ENCODE measurements around the gene CCDC6. TPM values are rescaled to one million over a fixed set of nuclear protein-coding genes. Genes with fewer than 3 reads are reported as not detected.

The CCDC6 gene
- total RNA-seq, 2 donors from 2014 or later: 65.8 to 91.0 TPM

DNA sequence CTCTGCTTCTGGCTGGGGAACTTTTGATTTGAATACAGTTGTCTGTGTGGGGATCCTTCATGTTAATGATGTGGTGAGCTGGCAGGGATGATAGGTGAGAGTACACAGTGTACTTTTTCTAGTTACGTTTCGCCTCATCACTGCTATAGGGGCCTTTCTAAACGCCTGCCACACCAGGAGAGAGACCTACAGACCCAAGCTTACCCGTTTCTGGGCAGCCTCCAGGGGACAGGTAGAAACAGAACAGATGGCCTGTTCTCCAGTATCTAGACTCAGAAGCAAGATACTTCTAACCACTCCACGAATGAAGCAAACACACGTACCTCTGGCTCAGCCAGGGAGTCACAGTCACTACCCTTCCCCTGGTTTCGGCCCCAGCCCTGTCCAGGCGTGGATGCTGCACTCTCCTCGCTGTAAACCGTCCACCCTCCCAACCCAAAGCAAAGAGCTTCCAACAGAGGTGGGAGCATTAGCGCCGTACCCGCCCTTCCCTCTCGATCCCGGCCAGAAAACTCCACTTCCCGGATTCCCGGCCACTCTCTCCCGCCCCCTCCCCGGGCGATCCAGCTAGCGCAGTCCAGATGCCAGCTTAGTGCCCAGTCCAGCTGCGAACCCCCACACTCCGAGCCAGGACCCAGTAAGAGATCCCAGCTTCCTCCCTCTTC, 1.2 kb downstream of the CCDC6 start:
- no peaks in the 10 kb centered on the region for H3K9me3 ChIP-seq
- peak; percentile 68 for DNase-seq
- H3K27ac ChIP-seq: peak overlapping the region; percentile 93
- peak overlapping the region; percentile 85 for H3K4me3 ChIP-seq
- no peaks in the 10 kb centered on the region for H3K36me3 ChIP-seq
- H3K4me1 ChIP-seq: peaks cover 15% of the 10 kb centered on the region
- H3K27me3 ChIP-seq: no peaks in the 10 kb centered on the region
- peak overlapping the region; percentile 93 to 100 for H3K9ac ChIP-seq (ENCODE audit: low read depth in 2 of 2, low read length in 2 of 2)
- TF ChIP-seq, protein P1, sequence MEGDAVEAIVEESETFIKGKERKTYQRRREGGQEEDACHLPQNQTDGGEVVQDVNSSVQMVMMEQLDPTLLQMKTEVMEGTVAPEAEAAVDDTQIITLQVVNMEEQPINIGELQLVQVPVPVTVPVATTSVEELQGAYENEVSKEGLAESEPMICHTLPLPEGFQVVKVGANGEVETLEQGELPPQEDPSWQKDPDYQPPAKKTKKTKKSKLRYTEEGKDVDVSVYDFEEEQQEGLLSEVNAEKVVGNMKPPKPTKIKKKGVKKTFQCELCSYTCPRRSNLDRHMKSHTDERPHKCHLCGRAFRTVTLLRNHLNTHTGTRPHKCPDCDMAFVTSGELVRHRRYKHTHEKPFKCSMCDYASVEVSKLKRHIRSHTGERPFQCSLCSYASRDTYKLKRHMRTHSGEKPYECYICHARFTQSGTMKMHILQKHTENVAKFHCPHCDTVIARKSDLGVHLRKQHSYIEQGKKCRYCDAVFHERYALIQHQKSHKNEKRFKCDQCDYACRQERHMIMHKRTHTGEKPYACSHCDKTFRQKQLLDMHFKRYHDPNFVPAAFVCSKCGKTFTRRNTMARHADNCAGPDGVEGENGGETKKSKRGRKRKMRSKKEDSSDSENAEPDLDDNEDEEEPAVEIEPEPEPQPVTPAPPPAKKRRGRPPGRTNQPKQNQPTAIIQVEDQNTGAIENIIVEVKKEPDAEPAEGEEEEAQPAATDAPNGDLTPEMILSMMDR (IDR thresholded peaks at IDR 0.05): no peak
- intact Hi-C loops (cut with DNase I): loop anchor here (10.0 kb wide), 1 partner anchor 130 kb away; no protein-coding TSS in a partner anchor

DNA sequence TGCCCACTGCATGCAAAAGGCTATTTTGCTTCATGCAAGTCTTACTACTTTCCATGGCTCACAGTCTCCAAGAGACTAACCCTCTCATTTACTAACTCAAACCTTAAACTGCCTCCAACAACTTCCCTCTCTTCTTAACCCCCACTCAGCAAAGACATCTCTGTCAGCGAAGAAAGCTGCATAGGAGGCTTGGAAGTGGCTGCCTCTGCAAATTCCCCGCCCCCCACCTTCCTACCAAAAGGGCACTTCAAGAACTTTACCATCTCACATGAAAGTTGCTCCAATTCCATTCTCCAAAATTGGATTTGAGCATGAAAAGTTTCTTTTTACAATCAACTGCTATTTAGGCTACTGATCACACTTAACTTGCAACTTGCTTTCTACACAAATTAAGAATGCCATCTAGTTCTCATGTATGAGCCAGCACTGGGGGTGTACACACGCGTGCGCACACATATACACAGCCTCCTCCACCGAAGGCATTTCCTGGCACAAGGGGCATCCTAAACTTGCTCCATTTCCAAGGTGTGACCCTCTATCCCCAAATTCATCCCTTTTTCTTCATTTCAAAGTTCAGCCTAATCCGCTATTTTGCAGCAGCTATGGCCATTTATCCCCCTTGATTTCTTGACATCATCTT, 1.8 kb downstream of the CCDC6 start:
- intact Hi-C loops (cut with DNase I): loop anchor here (5.0 to 10.0 kb wide), 2 partner anchors 37 to 130 kb away; no protein-coding TSS in a partner anchor
- no peak for DNase-seq
- peaks cover 16% of the 10 kb centered on the region for H3K4me1 ChIP-seq

DNA sequence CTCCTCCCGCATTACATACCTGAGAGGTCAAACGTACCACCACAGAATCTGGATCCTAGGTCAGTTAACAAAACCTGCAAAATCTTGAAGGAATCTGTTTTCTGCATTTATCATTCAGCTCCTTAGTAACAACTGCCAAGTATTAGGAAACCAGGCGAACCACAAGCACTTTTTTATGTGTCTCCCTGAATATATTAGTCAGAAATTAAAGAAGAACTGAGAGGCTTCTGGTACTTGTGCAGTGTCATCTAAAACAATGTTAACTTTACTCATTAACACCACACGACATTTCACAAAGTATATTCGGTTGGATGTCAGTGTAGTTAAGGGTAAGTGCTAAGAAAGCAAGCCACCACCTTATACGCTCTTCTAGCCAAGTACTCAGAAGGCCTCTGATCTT, 2.5 kb downstream of the CCDC6 start:
- H3K27me3 ChIP-seq: no peaks in the 10 kb centered on the region
- intact Hi-C loops (cut with DNase I): loop anchor here (5.0 to 10.0 kb wide), 2 partner anchors 37 to 131 kb away; no protein-coding TSS in a partner anchor
- H3K4me1 ChIP-seq: peaks cover 22% of the 10 kb centered on the region
- H3K27ac ChIP-seq: no peak overlapping the region
- peak overlapping the region in 1 of 2 donors; percentile 100 for H3K9ac ChIP-seq (ENCODE audit: low read depth in 2 of 2, low read length in 2 of 2)
- H3K9me3 ChIP-seq: no peaks in the 10 kb centered on the region
- no peak for DNase-seq
- peak overlapping the region; percentile 85 for H3K4me3 ChIP-seq
- no peaks in the 10 kb centered on the region for H3K36me3 ChIP-seq
- TF ChIP-seq, protein P1 (IDR thresholded peaks at IDR 0.05): no peak

More for the DNA sequence above, 1.8 kb downstream of the CCDC6 start:
- H3K9me3 ChIP-seq: no peaks in the 10 kb centered on the region
- peak overlapping the region; percentile 93 for H3K27ac ChIP-seq
- no peaks in the 10 kb centered on the region for H3K27me3 ChIP-seq
- no peaks in the 10 kb centered on the region for H3K36me3 ChIP-seq
- H3K4me3 ChIP-seq: peak overlapping the region; percentile 85
- TF ChIP-seq, protein P1 (IDR thresholded peaks at IDR 0.05): no peak
- peak overlapping the region; percentile 93 to 100 for H3K9ac ChIP-seq (ENCODE audit: low read depth in 2 of 2, low read length in 2 of 2)

DNA sequence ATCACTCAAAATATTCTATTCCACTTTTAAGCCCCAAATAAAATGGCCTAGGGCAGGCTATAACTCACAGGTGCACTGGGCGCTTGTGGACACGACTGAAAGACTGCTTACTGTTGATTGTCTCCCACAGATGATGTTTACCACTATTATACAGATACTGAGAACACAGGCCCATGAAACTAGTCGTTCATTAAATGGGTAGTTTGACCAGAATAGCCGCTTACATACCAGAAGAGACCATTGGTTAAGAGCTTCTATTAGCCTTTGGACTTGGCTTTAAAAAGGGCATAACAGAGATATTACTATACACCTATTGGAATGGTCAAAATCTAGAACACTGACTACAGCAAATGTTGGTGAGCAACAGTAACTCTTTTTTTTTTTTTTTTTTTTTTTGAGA, 4.3 kb downstream of the CCDC6 start:
- Histone ChIP-seq H3K36me3 (no peaks in the 10 kb centered on the region), H3K9me3 (no peaks in the 10 kb centered on the region), H3K4me1 (peaks cover 30% of the 10 kb centered on the region), H3K27me3 (no peaks in the 10 kb centered on the region), H3K9ac (ENCODE audit: low read depth in 2 of 2, low read length in 2 of 2) (peak overlapping the region in 1 of 2 donors; percentile 39), H3K4me3 (no peak overlapping the region), H3K27ac (peak overlapping the region; percentile 15)
- intact Hi-C loops (cut with DNase I): loop anchor here (5.0 to 10.0 kb wide), 2 partner anchors 35 to 133 kb away; no protein-coding TSS in a partner anchor
- DNase-seq: no peak
- TF ChIP-seq, protein P1 (IDR thresholded peaks at IDR 0.05): no peak

DNA sequence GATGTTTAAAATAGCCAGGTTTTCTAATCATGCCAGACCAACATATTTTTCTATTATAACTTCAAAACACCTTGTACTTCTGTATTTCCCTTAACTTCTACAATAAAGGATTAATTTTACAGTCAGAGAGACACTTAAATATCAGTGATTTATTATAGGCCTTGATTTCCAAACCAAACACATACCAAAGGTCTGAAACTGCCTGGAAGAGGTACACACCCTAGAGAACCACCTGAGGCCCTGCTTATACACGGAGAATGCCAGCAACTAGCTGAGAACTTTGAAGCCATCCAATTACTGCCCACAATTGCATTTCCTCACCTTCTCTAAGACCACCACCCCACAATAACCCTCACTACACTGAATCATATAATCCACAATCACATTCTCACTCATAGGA, 4.9 kb downstream of the CCDC6 start:
- no peaks in the 10 kb centered on the region for H3K36me3 ChIP-seq
- no peaks in the 10 kb centered on the region for H3K9me3 ChIP-seq
- H3K4me1 ChIP-seq: peaks cover 30% of the 10 kb centered on the region
- intact Hi-C loops (cut with DNase I): loop anchor here (5.0 to 10.0 kb wide), 2 partner anchors 34 to 133 kb away; no protein-coding TSS in a partner anchor
- no peak overlapping the region for H3K4me3 ChIP-seq
- H3K27ac ChIP-seq: peak overlapping the region; percentile 15
- no peak for DNase-seq
- H3K9ac ChIP-seq (ENCODE audit: low read depth in 2 of 2, low read length in 2 of 2): peak overlapping the region in 1 of 2 donors; percentile 39
- H3K27me3 ChIP-seq: no peaks in the 10 kb centered on the region
- TF ChIP-seq, protein P1 (IDR thresholded peaks at IDR 0.05): no peak

All from colonic mucosa (tissue), 4 donors.